Measurements from ENCODE around the gene RBP2.

DNA sequence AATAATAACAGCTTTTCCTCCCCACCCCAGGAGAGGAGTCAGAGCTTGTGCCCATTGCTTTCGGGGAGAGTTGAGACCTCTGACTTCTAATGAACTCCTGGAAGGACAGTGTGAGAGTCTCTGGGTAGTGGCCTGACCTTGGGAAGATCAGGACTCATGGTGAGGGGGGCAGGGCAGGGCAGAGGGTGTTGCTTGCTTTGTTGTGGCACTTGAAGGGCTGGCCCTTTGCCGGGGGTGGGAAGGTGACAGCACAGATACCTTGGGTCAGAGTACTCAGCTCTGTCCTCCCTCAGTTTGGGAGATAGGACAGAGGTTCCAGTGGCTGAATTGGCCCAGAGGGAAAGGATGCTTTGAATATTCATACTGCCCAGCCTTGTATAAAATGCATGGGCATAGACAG, 15.8 kb downstream of the RBP2 start:
- TF ChIP-seq CTCF (IDR thresholded peaks at IDR 0.05) (no peak), EZH2 (IDR thresholded peaks at IDR 0.05) (no peak), EZH2phosphoT487 (IDR thresholded peaks at IDR 0.05) (no peak)
